GM12872 (cell line): ENCODE results near the gene PPP2R5D.

Experiments
- TF ChIP-seq, protein P1 (sequence below): IDR thresholded peaks from 3 replicates; pipeline ENCODE4 v1.5.1; 2011; ENCODE audit warnings: low read depth, mild to moderate bottlenecking, low read length, moderate library complexity; ENCODE audit not compliant: insufficient read depth

Gene PPP2R5D

DNA sequence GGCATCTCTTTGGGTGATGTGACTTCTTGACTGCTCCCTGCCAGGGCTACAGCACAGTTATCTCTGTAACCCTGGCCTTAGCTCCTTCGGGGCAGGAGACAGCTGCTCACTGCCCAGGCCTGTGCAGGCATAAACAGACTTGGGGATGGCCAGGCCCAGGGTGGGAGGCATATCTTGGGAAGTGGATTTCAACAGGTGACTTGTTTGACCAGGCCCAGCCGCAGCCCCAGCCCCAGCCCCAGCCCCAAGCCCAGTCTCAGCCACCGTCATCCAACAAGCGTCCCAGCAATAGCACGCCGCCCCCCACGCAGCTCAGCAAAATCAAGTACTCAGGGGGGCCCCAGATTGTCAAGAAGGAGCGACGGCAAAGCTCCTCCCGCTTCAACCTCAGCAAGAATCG is 21.9 kb downstream of the PPP2R5D start:
- TF ChIP-seq, protein P1, sequence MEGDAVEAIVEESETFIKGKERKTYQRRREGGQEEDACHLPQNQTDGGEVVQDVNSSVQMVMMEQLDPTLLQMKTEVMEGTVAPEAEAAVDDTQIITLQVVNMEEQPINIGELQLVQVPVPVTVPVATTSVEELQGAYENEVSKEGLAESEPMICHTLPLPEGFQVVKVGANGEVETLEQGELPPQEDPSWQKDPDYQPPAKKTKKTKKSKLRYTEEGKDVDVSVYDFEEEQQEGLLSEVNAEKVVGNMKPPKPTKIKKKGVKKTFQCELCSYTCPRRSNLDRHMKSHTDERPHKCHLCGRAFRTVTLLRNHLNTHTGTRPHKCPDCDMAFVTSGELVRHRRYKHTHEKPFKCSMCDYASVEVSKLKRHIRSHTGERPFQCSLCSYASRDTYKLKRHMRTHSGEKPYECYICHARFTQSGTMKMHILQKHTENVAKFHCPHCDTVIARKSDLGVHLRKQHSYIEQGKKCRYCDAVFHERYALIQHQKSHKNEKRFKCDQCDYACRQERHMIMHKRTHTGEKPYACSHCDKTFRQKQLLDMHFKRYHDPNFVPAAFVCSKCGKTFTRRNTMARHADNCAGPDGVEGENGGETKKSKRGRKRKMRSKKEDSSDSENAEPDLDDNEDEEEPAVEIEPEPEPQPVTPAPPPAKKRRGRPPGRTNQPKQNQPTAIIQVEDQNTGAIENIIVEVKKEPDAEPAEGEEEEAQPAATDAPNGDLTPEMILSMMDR, result no peak

DNA sequence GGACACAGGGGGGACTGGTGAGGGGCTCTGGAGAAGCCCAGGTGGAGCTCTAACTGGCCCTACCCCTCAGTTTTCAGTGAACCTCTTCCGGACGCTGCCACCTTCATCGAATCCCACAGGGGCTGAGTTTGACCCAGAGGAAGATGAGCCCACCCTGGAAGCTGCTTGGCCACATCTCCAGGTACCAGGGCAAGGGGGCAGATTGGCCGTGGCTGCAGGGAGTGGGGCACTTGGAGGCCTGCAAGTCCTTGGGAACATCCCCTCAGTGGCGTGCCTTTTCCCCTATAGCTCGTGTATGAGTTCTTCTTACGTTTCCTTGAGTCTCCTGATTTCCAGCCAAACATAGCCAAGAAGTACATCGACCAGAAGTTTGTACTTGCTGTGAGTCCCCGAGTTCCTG is 22.8 kb downstream of the PPP2R5D start:
- TF ChIP-seq, protein P1, result no peak

DNA sequence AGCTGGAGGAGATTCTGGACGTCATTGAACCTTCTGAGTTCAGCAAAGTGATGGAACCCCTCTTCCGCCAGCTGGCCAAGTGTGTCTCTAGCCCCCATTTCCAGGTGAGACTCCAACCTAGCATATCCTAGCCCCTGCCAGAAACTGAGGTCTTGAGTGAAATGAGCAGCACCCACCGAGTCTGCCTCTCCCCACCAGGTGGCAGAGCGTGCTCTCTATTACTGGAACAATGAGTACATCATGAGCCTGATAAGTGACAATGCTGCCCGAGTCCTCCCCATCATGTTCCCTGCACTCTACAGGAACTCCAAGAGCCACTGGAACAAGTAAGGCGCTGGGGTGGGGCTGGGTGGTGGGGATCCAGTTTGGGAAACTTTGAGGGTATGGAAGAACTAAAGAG is 24.8 kb downstream of the PPP2R5D start:
- TF ChIP-seq, protein P1, result peak; percentile 63

DNA sequence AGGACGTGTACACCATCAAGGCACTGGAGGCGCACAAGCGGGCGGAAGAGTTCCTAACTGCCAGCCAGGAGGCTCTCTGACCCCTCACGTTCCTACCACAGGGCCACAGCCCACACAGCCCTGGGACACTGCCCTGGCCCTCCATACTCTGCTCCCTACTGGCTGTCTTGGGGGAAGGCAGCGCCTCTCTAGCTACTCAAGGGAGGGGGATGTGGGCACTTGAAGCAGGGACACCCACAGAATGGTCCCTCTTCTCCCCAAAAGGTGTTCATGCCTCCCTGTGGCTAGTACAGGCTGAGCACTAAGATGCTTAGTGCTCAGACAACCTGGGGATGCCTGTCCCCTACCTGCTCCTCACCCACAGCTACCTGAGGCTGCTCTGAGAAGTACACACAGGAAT is 26.8 kb downstream of the PPP2R5D start:
- TF ChIP-seq, protein P1, result no peak

DNA sequence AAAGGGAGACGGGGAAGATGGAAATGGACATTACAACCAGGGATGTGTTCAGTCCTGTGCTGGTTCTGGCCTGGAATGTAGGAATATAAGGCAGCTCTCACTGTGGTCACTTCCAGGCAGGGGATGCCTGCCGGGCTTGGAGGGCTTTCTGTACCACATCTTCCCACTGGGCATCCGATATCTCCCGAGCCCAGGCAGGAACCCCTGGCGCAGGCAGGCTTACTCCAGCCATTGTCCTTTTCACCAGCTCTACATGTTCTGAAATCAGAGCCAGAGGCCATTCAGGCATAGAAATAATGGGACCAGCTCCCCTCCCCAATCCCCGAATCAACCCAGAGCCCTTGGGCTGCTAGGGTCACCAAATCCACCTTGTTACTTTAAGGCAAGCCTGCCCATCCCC is 28.0 kb downstream of the PPP2R5D start:
- TF ChIP-seq, protein P1, result no peak

DNA sequence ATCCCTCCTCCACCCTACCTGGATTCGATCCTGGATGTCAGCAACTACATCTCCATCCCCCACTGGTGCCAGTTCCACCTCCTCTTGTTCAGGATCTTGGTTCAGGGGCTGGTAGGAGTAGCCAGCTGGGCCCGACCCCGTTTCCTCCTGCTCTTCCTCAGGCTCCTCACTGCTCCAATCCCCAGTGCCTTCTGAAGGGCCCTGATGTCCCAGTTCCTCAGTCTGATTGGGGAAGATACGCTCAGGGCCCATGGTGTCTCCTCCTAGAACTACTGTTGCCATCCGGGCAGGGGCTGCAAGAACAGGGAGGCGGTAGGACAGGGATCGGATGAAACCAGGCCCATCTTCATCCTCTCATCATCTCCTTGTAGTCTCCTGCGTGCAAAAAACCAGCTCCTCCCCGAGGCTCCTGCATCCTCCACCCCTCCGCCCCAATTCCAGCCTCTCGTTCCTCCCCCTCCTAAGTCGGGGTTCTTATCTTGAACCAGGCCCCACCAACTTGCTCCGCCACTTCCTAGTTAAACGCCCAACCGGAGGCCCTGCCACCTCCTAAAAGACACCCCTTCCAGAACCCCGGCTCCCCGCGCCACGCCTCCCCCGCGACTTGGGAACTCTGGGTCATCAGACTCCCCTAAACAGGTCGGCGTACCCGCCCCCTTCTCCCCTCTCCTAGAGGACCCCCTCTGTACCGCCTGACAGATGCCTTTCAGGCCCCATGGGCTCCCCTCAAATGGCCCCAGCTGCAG is 28.9 kb downstream of the PPP2R5D start:
- TF ChIP-seq, protein P1, result no peak

DNA sequence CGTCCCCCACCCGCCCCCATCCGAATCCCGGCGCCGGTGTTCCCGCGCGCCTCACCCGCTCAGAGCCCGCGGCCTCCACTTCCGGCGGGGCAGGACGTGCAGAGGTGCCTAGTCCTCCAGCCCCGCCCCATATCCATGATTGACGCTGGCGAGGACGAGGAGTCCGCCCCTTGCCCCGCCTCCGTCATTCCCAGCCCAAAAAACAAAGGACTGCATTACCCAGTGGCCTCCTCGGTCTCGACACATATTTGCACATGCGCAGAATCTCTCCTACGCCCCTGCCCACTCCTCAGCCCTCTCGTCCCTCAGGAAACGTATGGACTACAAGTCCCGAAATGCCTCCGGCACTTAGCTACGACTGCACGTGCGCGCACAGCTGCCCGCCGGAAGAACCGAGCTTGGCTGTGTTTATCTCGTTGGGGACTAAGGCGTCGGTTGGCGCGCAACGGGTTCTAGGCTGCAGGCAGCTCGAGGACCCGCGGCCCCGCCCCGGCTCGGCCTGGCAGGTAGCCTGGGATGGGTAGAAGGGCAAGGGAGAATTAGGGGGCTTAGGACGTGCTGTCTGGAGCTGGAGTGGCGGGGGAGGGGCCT is 29.6 kb downstream of the PPP2R5D start, which contains the start of the genes KLHDC3 and MEA1:
Gene KLHDC3, plus strand, starts transcription at position 407 of the 591 bp plus-strand sequence. CDS start 2,944 bp downstream, outside the sequence.
Gene MEA1, minus strand, starts transcription at position 104 of the 591 bp plus-strand sequence. CDS start 133 bp downstream, outside the sequence.
- TF ChIP-seq, protein P1, result no peak
